GM18519 (cell line): Measurements from ENCODE around the gene IFITM10.

Experiments
- ATAC-seq: cut with Tn5 transposase; IDR thresholded peaks from one replicate; pipeline ENCODE4 v1.9.1; 2021; ENCODE audit warnings: mild to moderate bottlenecking, moderate library complexity; ENCODE audit not compliant: unreplicated experiment, low FRiP score

IFITM10 gene

GRCh38 chr11:1750481-1750839, at the start of gene IFITM10:
Gene IFITM10, minus strand, starts transcription at chr11:1750595. Its CDS starts 153 bp downstream, at chr11:1750442.
- no peak for ATAC-seq

GRCh38 chr11:1797391-1798125, 47.2 kb upstream of the IFITM10 start:
- ATAC-seq: no peak

GRCh38 chr11:1796413-1797011, 46.1 kb upstream of the IFITM10 start:
- ATAC-seq: no peak

- ATAC-seq: no peak
Observed at GRCh38 chr11:1793081-1793480, 42.7 kb upstream of the IFITM10 start.

GRCh38 chr11:1792461-1792860, 42.1 kb upstream of the IFITM10 start:
- ATAC-seq: no peak

- no peak for ATAC-seq
Observed at GRCh38 chr11:1791912-1792311, 41.5 kb upstream of the IFITM10 start.

GRCh38 chr11:1786466-1786865, 36.1 kb upstream of the IFITM10 start:
- ATAC-seq: no peak

GRCh38 chr11:1785749-1786413, 35.5 kb upstream of the IFITM10 start:
- ATAC-seq: no peak

GRCh38 chr11:1784761-1785650, 34.6 kb upstream of the IFITM10 start:
- no peak for ATAC-seq

- no peak for ATAC-seq
Observed at GRCh38 chr11:1783725-1784529, 33.5 kb upstream of the IFITM10 start.

GRCh38 chr11:1782831-1783724, 32.7 kb upstream of the IFITM10 start:
- ATAC-seq: no peak

GRCh38 chr11:1782031-1782590, 31.7 kb upstream of the IFITM10 start:
- no peak for ATAC-seq

- no peak for ATAC-seq
Observed at GRCh38 chr11:1781593-1781975, 31.2 kb upstream of the IFITM10 start.

GRCh38 chr11:1780700-1781592, 30.6 kb upstream of the IFITM10 start:
- ATAC-seq: no peak

- no peak for ATAC-seq
Observed at GRCh38 chr11:1779806-1780699, 29.7 kb upstream of the IFITM10 start.

GRCh38 chr11:1779034-1779805, 28.8 kb upstream of the IFITM10 start:
- no peak for ATAC-seq
